ENCODE results near the gene SCYGR7. TPM values are rescaled to one million over a fixed set of nuclear protein-coding genes. Genes with fewer than 3 reads are reported as not detected.

SCYGR7 gene
- total RNA-seq, 1 donor from 2014 or later, result not detected

DNA sequence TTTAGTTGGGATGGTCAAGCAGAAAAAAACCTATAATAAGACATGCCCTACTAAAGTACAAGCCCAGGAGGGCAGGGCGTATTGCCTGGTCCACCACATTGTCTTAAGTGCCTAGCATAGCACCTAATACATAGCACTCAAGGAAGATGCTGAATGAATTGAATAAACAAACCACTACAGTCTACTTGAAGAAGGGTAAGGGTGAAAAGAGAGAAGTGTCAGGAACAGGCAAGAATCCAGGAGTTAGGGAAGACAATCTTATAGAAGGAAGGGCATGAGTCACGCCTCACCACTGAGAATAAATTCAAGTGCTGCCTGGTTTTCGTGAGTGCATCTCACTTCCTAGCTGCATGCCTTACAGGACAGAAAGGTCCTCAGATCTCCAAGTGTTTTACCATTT, 24.2 kb upstream of the SCYGR7 start:
- no peaks in the 10 kb centered on the region for H4K20me1 ChIP-seq (ENCODE audit: low read depth)
- no peaks in the 10 kb centered on the region for H3K9me3 ChIP-seq (ENCODE audit: low read depth)
- peaks cover 2% of the 10 kb centered on the region for H3K27me3 Mint-ChIP-seq (ENCODE audit: insufficient read depth, low read depth)
- no peaks in the 10 kb centered on the region for H3K4me1 ChIP-seq
- H3K9ac ChIP-seq, result no peak overlapping the region
- H2AFZ ChIP-seq (replicated peaks), result no peak overlapping the region
- no peak overlapping the region for H3K4me3 ChIP-seq
- H3K4me1 Mint-ChIP-seq, result no peaks in the 10 kb centered on the region
- H3K4me2 ChIP-seq, result no peak overlapping the region
- no peaks in the 10 kb centered on the region for H3K36me3 Mint-ChIP-seq
- TF ChIP-seq EZH2 (IDR thresholded peaks at IDR 0.05), result no peak
- no peak for TF ChIP-seq EZH2phosphoT487 (IDR thresholded peaks at IDR 0.05)
- TF ChIP-seq, protein P1, sequence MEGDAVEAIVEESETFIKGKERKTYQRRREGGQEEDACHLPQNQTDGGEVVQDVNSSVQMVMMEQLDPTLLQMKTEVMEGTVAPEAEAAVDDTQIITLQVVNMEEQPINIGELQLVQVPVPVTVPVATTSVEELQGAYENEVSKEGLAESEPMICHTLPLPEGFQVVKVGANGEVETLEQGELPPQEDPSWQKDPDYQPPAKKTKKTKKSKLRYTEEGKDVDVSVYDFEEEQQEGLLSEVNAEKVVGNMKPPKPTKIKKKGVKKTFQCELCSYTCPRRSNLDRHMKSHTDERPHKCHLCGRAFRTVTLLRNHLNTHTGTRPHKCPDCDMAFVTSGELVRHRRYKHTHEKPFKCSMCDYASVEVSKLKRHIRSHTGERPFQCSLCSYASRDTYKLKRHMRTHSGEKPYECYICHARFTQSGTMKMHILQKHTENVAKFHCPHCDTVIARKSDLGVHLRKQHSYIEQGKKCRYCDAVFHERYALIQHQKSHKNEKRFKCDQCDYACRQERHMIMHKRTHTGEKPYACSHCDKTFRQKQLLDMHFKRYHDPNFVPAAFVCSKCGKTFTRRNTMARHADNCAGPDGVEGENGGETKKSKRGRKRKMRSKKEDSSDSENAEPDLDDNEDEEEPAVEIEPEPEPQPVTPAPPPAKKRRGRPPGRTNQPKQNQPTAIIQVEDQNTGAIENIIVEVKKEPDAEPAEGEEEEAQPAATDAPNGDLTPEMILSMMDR (IDR thresholded peaks at IDR 0.05), result no peak
- peaks cover 4% of the 10 kb centered on the region for H3K9me3 Mint-ChIP-seq
- no peaks in the 10 kb centered on the region for H3F3A ChIP-seq (ENCODE audit: low read depth)
- no peak overlapping the region for H3K27ac Mint-ChIP-seq
- no peaks in the 10 kb centered on the region for H3K79me2 ChIP-seq (ENCODE audit: low read depth)
- no peak for DNase-seq (ENCODE audit: low spot score)
- no peak overlapping the region for H3K4me3 Mint-ChIP-seq
- H3K36me3 ChIP-seq, result no peaks in the 10 kb centered on the region
- H3K27ac ChIP-seq, result no peak overlapping the region
- no peaks in the 10 kb centered on the region for H3K27me3 ChIP-seq

DNA sequence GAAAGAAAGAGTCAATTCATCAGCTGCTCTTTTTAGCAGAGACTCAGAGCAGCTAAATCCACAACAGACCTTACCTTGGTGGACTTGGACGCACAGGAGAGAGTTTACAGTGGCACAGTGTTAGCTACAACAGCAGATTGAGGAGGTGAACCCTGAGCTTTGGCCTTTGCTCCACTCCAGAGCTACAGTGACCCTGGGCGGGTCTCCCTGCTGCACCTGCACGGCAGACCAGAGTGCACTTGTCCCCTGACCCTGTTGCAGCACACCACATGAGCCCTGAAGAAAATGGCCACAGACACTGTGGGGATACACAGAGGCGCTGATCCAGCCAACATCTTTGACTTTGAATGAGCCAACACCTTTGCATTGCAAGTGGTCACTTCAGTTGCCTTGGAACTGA, 21.3 kb upstream of the SCYGR7 start:
- no peak overlapping the region for H3K9ac ChIP-seq
- H3K27me3 ChIP-seq, result no peaks in the 10 kb centered on the region
- no peaks in the 10 kb centered on the region for H3K36me3 ChIP-seq
- Mint-ChIP-seq H3K36me3 (no peaks in the 10 kb centered on the region), H3K9me3 (peaks cover 4% of the 10 kb centered on the region), H3K27ac (no peak overlapping the region), H3K4me1 (no peaks in the 10 kb centered on the region), H3K27me3 (ENCODE audit: insufficient read depth, low read depth) (peaks cover 2% of the 10 kb centered on the region), H3K4me3 (no peak overlapping the region)
- H3K4me2 ChIP-seq, result no peak overlapping the region
- DNase-seq (ENCODE audit: low spot score), result no peak
- no peak overlapping the region for H3K27ac ChIP-seq
- no peaks in the 10 kb centered on the region for H3K9me3 ChIP-seq (ENCODE audit: low read depth)
- no peak overlapping the region for H3K4me3 ChIP-seq
- H4K20me1 ChIP-seq (ENCODE audit: low read depth), result no peaks in the 10 kb centered on the region
- H3K79me2 ChIP-seq (ENCODE audit: low read depth), result no peaks in the 10 kb centered on the region
- H3K4me1 ChIP-seq, result no peaks in the 10 kb centered on the region
- TF ChIP-seq EZH2phosphoT487 (IDR thresholded peaks at IDR 0.05) (no peak), EZH2 (IDR thresholded peaks at IDR 0.05) (no peak)
- TF ChIP-seq, protein P1 (IDR thresholded peaks at IDR 0.05), result no peak
- no peak overlapping the region for H2AFZ ChIP-seq (replicated peaks)
- no peaks in the 10 kb centered on the region for H3F3A ChIP-seq (ENCODE audit: low read depth)

DNA sequence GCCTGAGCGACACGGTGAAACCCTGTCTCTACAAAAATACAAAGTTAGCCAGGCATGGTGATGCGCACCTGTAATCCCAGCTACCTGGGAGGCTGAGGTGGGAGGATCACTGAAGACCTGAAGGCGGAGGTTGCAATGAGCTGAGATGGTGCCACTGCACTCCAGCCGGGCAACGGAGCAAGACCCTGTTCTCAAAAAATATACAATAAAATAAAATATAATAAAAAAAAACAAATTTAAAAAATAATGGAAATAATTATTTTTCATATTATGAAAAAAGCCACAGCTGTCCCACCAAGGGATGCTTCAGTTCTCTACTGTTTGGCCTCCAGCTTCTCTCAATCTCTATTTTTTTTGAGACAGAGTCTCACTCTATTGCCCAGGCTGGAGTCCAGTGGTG, 20.7 kb upstream of the SCYGR7 start:
- H3K27me3 Mint-ChIP-seq (ENCODE audit: insufficient read depth, low read depth), result peaks cover 2% of the 10 kb centered on the region
- peaks cover 4% of the 10 kb centered on the region for H3K9me3 Mint-ChIP-seq
- Histone ChIP-seq H3K79me2 (ENCODE audit: low read depth) (no peaks in the 10 kb centered on the region), H3K4me3 (no peak overlapping the region), H3K4me2 (no peak overlapping the region), H3K9me3 (ENCODE audit: low read depth) (no peaks in the 10 kb centered on the region), H3F3A (ENCODE audit: low read depth) (no peaks in the 10 kb centered on the region), H2AFZ (replicated peaks) (no peak overlapping the region), H3K9ac (no peak overlapping the region), H4K20me1 (ENCODE audit: low read depth) (no peaks in the 10 kb centered on the region), H3K4me1 (no peaks in the 10 kb centered on the region), H3K36me3 (no peaks in the 10 kb centered on the region), H3K27me3 (no peaks in the 10 kb centered on the region), H3K27ac (no peak overlapping the region)
- H3K27ac Mint-ChIP-seq, result no peak overlapping the region
- no peak for DNase-seq (ENCODE audit: low spot score)
- no peaks in the 10 kb centered on the region for H3K36me3 Mint-ChIP-seq
- no peaks in the 10 kb centered on the region for H3K4me1 Mint-ChIP-seq
- H3K4me3 Mint-ChIP-seq, result no peak overlapping the region
- TF ChIP-seq, protein P1 (IDR thresholded peaks at IDR 0.05), result no peak
- TF ChIP-seq EZH2 (IDR thresholded peaks at IDR 0.05) (no peak), EZH2phosphoT487 (IDR thresholded peaks at IDR 0.05) (no peak)
